Activated naive CD8-positive, alpha-beta T cell treated with anti-CD3 and anti-CD28 coated beads, Interleukin-2, amount 50 U/mL, for 24 hours (primary cell): ENCODE data around the gene RHBG.

ENCODE experiments used
- ATAC-seq: fragments of 150-1000 bp; cut with Tn5 transposase; one replicate; pipeline ENCODE4 v1.10.0; 2021
- DNase-seq: peaks from one replicate; pipeline ENCODE4 v3.0.0; 2021
- H3K27ac Mint-ChIP-seq: one replicate; pipeline ENCODE4 v1.8.0; 2021; ENCODE audit warnings: mild to moderate bottlenecking, mixed read lengths
- H3K27me3 Mint-ChIP-seq: one replicate; pipeline ENCODE4 v1.8.0; 2021; ENCODE audit warnings: mixed read lengths
- H3K36me3 Mint-ChIP-seq: one replicate; pipeline ENCODE4 v1.8.0; 2021; ENCODE audit warnings: low read depth, mixed read lengths
- H3K4me1 Mint-ChIP-seq: one replicate; pipeline ENCODE4 v1.8.0; 2021; ENCODE audit warnings: mixed read lengths
- H3K4me3 Mint-ChIP-seq: one replicate; pipeline ENCODE4 v1.8.0; 2021; ENCODE audit warnings: mild to moderate bottlenecking, moderate library complexity, mixed read lengths
- H3K9me3 Mint-ChIP-seq: one replicate; pipeline ENCODE4 v1.8.0; 2021; ENCODE audit warnings: mixed read lengths

RHBG gene

DNA sequence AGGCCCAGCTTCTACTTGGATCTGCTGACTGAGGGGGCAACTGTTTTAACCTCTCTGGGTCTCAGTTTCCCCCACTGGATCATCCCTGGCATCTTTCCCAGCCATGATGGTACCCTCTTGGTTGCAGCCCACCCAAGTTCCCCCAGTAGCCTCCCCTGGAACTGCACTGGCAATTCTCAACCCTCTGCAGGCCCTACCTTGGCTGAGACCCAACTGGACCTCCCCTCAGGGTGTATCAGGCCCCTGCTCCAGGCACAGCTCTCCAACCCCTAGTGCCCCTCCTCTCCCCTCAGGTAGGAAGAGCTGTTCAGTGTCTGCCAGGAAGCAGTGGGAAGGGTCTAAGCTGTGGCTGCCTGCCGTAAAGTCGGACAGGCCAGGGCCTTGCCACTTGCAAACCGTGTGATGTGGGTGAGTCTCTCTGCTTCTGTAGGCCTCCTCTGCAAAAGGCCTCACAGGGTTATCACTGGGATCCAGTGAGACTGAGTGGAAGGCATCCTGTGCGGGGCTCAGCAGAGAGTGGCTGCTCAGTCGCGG, 32.1 kb downstream of the RHBG start:
- DNase-seq: no peak
- Mint-ChIP-seq H3K36me3 (no peaks in the 10 kb centered on the region), H3K27ac (no peak overlapping the region), H3K4me1 (peaks cover 2% of the 10 kb centered on the region), H3K9me3 (no peaks in the 10 kb centered on the region), H3K27me3 (peaks cover 16% of the 10 kb centered on the region), H3K4me3 (no peak overlapping the region)
- ATAC-seq: no peak

DNA sequence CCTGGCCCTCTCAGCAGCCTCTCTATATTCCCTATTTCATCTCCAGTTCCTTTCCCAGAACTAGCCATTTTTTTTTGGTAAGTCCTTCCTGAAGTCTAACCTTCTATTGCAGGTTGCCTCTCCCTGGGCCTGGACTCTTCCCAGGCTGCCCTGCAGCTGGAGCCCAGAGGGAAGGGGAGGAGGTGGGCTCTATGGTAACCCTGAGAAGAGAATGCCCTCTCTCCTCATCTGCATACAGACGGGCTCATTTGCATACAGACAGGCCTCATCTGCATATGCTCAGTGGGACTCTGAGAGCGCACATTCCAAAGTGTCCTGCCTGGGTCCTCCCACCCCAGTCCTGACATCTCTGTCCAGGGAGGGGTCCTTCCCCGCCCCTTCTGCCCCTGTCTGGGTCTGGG, 32.7 kb downstream of the RHBG start:
- Mint-ChIP-seq H3K27ac (no peak overlapping the region), H3K4me1 (peaks cover 2% of the 10 kb centered on the region), H3K27me3 (peaks cover 19% of the 10 kb centered on the region), H3K36me3 (no peaks in the 10 kb centered on the region), H3K4me3 (no peak overlapping the region), H3K9me3 (no peaks in the 10 kb centered on the region)
- no peak for ATAC-seq
- no peak for DNase-seq

DNA sequence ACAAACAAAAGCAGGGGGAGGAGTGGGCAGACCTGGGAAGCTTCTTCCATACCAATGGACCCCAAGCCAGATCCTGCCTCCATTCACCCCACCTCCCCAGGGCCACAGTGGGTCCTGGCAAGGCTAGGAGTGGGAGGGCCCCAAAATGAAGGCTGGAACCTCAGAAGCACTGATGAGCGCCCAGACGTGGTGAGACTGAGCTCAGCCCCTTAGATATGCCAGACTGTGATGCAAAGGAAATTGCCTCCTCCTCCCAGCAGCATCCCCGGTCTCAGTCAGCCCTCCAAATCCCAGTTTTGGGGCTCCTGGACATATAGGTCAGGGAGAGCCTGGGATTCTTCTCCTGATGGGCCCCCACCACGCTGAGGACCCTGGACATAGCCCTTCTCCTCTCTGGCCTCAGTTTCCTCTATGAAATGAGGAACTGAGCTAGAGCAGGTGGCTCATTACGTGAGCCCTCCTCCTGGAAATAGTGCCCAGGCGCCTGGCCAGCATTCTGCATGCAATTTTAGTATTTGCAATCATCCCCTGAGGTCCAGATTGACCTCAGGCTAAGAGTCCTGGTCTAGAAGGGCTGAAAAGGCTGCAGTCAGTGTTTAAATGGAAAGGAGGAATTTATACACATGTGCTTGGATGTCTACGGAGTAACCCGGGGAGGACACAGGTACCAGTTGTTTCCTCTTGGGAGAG, 33.5 kb downstream of the RHBG start:
- Mint-ChIP-seq H3K9me3 (no peaks in the 10 kb centered on the region), H3K27ac (no peak overlapping the region), H3K36me3 (no peaks in the 10 kb centered on the region), H3K4me1 (peaks cover 2% of the 10 kb centered on the region), H3K4me3 (no peak overlapping the region), H3K27me3 (peaks cover 19% of the 10 kb centered on the region)
- ATAC-seq (no peak), DNase-seq (no peak)

DNA sequence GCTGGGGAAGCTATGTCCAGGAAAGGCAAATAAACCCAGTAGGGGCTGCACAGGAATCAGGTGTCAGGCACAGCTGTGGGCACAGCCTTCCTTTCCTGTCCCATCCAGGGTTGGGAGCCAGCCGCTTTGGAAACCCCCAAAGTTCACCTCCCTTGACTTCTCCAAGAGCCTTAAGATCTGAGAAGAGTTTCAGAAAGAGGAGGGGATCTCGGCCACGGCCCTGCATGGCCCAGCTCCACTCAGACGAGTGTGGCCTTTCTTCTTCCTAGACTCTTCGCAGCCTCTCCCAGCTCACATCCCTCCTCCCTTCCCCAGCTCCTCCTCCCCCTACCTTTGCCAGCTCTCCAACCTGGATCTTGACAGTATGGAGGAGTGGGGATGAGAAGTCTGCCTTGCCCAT, 36.7 kb downstream of the RHBG start:
- no peaks in the 10 kb centered on the region for H3K36me3 Mint-ChIP-seq
- H3K9me3 Mint-ChIP-seq: no peaks in the 10 kb centered on the region
- DNase-seq (no peak), ATAC-seq (no peak)
- H3K27me3 Mint-ChIP-seq: peaks cover 33% of the 10 kb centered on the region
- no peaks in the 10 kb centered on the region for H3K4me1 Mint-ChIP-seq
- H3K27ac Mint-ChIP-seq: no peak overlapping the region
- H3K4me3 Mint-ChIP-seq: no peak overlapping the region

DNA sequence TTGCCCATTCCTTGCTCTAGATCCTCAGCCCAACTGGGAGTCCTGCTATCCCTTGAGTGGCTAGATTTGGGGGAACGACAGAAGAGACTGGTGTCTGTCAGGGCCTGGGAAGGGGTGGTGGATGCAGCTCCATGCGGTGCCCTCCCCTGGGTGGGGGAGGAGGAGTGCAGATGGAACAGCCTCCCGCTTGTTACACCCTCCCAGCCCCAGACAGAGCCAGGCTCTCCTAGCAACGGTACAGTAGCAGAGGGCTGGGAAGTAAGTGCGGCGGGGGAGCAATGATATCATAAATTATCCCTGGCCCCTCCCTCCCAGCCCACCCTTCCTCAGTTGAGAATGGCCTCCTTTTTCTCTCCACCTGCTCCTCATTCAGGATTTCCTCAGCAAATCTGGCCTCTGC, 37.2 kb downstream of the RHBG start:
- Mint-ChIP-seq H3K27me3 (peaks cover 38% of the 10 kb centered on the region), H3K36me3 (no peaks in the 10 kb centered on the region), H3K4me1 (no peaks in the 10 kb centered on the region), H3K4me3 (no peak overlapping the region), H3K27ac (no peak overlapping the region), H3K9me3 (no peaks in the 10 kb centered on the region)
- ATAC-seq: no peak
- no peak for DNase-seq

DNA sequence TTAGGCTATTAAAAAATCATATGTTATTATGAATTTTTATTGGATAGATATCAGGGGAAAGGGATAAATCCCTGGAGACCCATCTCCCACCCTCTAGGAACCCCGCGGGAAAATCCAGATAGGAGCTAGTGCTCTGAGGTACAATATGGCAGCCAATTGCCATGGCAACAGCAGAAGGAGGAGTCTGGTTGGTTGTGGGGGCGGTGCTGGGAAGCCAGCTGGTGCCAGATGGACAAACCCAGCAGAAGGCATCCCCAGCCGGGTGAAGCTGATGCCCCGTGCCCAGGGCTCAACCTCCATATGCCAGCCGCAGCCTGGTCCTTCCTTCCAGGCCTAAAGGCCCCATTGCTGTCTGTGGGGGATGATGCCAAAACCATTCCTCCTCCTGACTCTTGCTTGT, 38.3 kb downstream of the RHBG start:
- ATAC-seq (no peak), DNase-seq (no peak)
- no peaks in the 10 kb centered on the region for H3K9me3 Mint-ChIP-seq
- no peak overlapping the region for H3K27ac Mint-ChIP-seq
- H3K4me1 Mint-ChIP-seq: no peaks in the 10 kb centered on the region
- no peaks in the 10 kb centered on the region for H3K36me3 Mint-ChIP-seq
- peaks cover 40% of the 10 kb centered on the region for H3K27me3 Mint-ChIP-seq
- no peak overlapping the region for H3K4me3 Mint-ChIP-seq

DNA sequence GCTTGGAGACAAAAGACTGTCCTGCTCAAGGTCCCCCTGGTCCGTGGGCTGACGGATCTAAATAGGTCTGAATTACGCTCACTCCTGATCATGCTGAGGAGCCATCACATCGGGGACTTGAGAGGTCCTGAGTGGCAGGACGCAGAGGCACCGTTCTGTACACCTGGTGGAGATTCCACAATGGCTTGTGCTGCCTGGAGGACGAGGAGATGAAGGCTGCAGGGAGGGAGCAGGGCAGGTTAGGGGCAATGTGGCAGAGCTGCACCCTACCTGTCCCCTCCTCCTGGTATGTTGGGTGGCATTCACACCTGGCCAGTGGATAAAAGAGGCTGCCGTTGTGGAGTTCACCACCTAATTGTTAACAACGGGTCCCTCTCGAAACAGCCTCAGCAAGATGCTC, 38.7 kb downstream of the RHBG start:
- Mint-ChIP-seq H3K9me3 (no peaks in the 10 kb centered on the region), H3K27ac (no peak overlapping the region), H3K4me3 (no peak overlapping the region), H3K27me3 (peaks cover 42% of the 10 kb centered on the region), H3K36me3 (no peaks in the 10 kb centered on the region), H3K4me1 (no peaks in the 10 kb centered on the region)
- ATAC-seq (no peak), DNase-seq (no peak)

DNA sequence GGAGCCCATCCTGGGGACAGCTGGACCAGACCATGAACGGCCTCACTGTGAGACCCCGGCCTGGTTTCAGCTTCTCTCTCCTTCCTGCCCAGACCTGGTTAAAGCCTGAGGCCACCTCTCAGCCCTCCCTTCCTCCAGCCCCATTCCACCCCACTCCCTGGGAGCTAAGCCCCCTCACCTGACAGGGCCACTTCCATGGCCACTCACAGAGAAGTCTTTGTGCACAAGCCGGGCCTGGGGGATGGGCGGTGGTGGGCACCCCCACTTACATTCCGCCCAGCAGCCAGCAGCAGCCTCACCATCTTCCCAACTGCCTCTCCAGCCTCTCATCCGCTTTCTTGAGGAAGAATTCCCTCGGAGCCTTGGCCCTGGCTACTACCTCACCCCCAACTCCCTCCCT, 40.4 kb downstream of the RHBG start:
- Mint-ChIP-seq H3K4me1 (no peaks in the 10 kb centered on the region), H3K27me3 (peaks cover 47% of the 10 kb centered on the region), H3K27ac (no peak overlapping the region), H3K4me3 (no peak overlapping the region), H3K9me3 (no peaks in the 10 kb centered on the region), H3K36me3 (no peaks in the 10 kb centered on the region)
- no peak for DNase-seq
- ATAC-seq: no peak

DNA sequence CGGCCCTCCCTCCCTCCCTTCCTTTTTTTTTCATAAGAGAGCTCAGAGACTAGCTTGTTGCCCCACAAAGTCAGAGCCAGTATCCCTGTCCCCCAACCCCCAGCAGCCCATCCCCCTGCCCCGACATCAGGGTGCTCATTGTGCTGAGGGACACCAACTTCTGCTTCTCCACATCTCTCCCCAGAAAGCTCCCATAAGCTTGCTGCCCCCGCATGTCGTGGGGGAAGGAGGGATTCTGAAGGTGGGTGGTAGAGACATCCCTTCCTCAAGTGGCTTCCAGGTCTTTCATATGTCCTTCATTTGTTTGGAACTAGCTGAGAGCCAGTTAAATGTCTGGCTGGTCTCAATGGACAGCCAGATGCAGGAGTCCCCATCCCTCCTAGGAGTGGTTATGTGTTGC, 41.2 kb downstream of the RHBG start:
- ATAC-seq: no peak
- Mint-ChIP-seq H3K4me3 (no peak overlapping the region), H3K27me3 (peaks cover 48% of the 10 kb centered on the region), H3K9me3 (no peaks in the 10 kb centered on the region), H3K36me3 (no peaks in the 10 kb centered on the region), H3K4me1 (no peaks in the 10 kb centered on the region), H3K27ac (no peak overlapping the region)
- no peak for DNase-seq

DNA sequence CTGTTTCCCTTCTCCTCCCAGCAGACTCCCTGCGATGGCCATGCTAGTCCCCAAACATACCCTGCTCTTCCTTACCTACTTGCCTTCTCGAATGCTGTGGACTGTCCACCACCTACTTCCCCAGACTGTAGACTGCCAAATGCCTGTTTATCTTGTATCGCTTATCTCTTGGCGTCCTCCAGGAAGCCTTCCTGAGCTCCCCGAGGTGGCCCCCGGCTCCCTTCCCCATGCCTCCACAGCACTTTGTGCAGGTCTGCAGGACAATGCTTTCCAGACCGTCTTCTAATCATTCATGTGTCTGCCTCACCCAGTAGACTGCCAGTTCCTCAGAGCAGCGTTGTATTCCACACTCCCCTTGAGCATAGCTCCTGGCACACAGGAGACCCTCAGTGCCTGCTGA, 41.7 kb downstream of the RHBG start:
- DNase-seq (no peak), ATAC-seq (no peak)
- Mint-ChIP-seq H3K27me3 (peaks cover 48% of the 10 kb centered on the region), H3K9me3 (no peaks in the 10 kb centered on the region), H3K27ac (no peak overlapping the region), H3K36me3 (no peaks in the 10 kb centered on the region), H3K4me1 (no peaks in the 10 kb centered on the region), H3K4me3 (no peak overlapping the region)

DNA sequence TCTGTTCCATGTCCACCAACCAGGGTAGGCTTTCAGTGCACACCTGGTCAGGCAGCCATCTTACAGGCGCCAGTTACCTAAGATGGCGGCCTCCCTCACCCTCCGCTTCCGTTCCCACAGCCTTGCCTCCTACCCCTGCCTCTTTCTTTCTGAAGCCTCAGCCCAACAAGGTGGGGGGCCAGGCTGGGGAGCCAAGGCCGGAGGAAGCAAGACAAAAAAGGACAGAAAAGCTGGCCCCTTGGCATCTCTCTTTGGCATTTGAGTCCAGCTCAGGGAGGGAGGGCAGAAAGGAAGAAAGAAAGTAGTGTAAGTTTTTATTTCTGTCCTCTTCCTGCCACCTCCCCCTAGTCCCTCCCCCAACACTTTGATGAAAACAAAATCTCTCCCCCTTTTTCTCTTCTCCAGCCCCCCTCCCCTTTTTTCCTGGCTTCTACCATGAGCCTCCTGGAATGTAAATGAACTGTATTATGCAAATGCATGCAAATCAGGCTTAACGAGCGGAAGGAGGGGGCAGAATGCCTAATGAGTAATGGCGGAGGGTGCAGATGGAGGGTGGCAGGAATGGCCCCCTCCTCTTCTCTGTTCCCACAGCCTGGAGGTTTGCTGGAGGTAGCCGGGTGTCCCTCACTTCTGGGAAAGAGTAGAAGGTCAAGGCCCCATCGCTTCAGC, 43.8 kb downstream of the RHBG start:
- peaks cover 54% of the 10 kb centered on the region for H3K27me3 Mint-ChIP-seq
- H3K4me3 Mint-ChIP-seq: no peak overlapping the region

DNA sequence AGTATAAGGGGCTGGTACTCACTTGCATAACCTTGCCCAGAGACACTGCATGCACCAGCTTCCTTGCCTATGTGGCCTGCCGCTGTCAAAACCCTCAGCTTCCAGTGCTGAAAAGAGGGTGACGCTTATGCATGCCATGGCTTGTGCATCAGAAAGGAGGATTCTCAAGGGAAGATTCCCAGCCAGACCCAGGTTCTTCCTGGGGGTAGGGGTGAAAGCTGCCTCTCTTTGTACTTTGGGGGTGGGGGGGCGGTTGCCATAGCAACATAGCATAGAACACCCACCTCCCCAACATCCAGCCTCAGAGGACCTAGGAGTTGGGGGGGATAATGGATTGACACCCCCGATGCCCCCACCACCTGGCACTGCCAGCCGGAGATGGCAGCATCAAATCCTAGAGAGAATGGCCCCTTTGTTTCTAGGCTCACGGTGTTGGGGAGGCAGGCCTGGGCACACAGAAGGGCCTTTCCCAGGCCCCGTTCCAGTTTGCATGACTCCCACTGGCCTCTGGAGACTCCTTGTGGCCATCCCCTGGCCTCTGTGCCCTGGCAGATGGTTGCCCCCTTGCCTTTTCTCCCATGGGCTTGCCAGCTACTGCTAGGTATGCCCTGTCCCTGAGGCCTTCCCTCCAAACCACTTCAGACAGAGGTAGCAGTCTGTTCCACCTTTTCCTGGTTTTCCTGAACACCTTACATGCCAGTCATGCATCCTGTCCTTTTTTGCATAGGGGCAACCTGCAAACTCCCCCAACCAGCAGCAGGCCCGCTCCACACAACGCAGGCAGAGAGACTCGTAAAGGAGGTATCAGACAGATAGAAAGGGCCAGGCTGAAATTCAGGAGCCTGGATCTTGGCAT, 44.6 kb downstream of the RHBG start:
- ATAC-seq: no peak
- peaks cover 58% of the 10 kb centered on the region for H3K27me3 Mint-ChIP-seq
- no peak overlapping the region for H3K4me3 Mint-ChIP-seq
- no peaks in the 10 kb centered on the region for H3K9me3 Mint-ChIP-seq
- H3K27ac Mint-ChIP-seq: no peak overlapping the region
- no peak for DNase-seq
- no peaks in the 10 kb centered on the region for H3K36me3 Mint-ChIP-seq
- peaks cover 4% of the 10 kb centered on the region for H3K4me1 Mint-ChIP-seq

More for the DNA sequence above, 43.8 kb downstream of the RHBG start:
- no peaks in the 10 kb centered on the region for H3K9me3 Mint-ChIP-seq
- H3K36me3 Mint-ChIP-seq: no peaks in the 10 kb centered on the region
- ATAC-seq (no peak), DNase-seq (no peak)
- no peak overlapping the region for H3K27ac Mint-ChIP-seq
- H3K4me1 Mint-ChIP-seq: peaks cover 3% of the 10 kb centered on the region

DNA sequence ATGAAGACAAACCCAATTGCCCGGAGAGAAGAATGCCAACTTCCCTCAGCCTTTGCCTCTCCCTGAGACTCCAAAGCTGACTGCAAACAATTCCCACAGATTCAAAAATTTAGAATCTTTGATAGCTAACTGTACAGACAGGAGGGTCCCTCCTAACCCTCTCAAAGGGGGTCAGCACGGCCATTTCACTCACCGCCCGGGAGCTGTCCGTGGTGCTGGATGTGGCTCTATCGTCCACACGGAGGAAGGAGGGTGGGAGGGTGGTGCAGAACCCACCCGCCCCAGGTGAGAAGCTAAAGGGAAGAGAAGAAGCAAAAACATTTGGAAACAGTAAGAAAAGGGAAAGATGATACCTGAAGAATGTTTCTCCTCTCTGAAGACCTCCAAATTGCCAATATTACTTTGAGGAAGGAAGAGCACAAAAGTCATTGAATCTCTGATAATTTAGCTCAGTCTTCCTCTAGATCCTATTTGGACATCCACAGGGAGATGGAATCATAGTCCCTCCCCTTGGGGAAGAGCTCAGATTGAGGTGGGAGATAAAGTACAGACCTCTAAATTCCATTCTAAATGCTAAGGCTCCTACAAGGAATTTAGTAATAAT, 45.6 kb downstream of the RHBG start:
- H3K9me3 Mint-ChIP-seq: no peaks in the 10 kb centered on the region
- DNase-seq: peak; percentile 39
- no peaks in the 10 kb centered on the region for H3K36me3 Mint-ChIP-seq
- ATAC-seq: no peak
- H3K27ac Mint-ChIP-seq: no peak overlapping the region
- H3K4me3 Mint-ChIP-seq: no peak overlapping the region
- H3K4me1 Mint-ChIP-seq: peaks cover 6% of the 10 kb centered on the region
- peaks cover 60% of the 10 kb centered on the region for H3K27me3 Mint-ChIP-seq

DNA sequence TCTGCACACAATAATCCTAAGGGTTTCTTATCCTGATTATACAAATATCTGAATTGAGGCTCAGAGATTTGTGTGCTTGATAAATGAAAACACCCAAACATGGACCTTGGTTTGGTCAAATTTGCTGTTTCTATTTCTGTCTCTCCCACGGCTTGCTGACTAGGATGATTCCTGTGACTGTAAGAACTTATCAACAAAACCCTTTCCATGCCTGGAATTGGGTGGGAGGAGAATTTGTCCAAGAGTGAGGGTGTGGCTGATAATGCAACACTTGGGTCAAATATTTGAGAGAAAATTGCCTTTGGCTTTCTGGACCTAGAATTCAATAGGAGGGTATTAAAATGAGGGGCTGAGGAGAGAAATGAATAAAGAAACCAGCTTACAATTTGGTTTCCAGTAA, 48.0 kb downstream of the RHBG start:
- Mint-ChIP-seq H3K27me3 (peaks cover 67% of the 10 kb centered on the region), H3K9me3 (no peaks in the 10 kb centered on the region), H3K4me3 (no peak overlapping the region), H3K36me3 (no peaks in the 10 kb centered on the region), H3K4me1 (peaks cover 27% of the 10 kb centered on the region), H3K27ac (no peak overlapping the region)
- no peak for ATAC-seq
- DNase-seq: no peak
